NCI-H69 (cell line): Measurements from ENCODE around the gene ZSCAN25.
A peak's percentile ranks its signal among the peaks of the same experiment; 100 is the strongest.
"Not testable (repeated sequence)": the region's sequence is repeated elsewhere in the genome, so short reads cannot be mapped to it uniquely, and the experiment has no call there.

ENCODE experiments used
- DNase-seq: peaks from one replicate; lab custom pipeline; 2025; lab: John Stamatoyannopoulos, UW

ZSCAN25 gene

DNA sequence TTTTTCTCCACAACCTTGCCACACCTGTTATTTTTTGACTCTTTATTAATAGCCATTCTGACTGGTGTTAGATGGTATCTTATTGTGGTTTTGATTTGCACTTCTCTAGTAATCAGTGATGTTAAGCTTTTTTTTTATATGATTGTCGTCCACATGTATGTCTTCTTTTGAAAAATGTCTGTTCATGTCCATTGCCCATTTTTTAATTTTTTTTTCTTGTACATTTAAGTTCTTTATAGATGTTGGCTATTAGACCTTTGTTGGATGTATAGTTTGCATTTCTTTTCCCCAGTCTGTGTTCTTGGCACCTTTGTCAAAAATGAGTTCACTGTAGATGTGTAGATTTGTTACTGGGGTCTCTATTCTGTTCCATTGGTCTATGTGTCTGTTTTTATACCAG lies 28.8 kb downstream of the ZSCAN25 start:
- no peak for DNase-seq

- no peak for DNase-seq
Observed at GRCh38 chr7:99648843-99649242, 32.1 kb downstream of the ZSCAN25 start.

DNA sequence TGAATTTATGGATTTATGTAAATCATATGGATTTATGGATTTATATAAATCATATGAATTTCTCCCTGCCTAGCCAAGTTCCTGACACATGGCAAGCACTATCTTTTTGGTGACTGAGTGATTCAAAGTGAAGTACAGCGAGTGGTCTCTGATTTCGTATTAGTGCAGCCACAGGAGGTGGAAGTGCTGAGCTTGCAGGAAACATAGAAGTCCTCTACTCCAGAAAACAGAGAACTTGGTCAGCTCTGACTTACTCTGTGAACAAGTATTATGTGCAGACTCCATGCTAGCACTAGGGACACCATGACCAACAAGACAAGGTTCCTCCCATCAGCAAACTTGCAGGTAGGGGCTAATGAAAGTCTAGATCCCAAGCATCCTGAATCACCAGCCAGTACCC lies 34.5 kb downstream of the ZSCAN25 start:
- DNase-seq: no peak

GRCh38 chr7:99652671-99653070 lies 35.9 kb downstream of the ZSCAN25 start:
- DNase-seq: no peak

DNA sequence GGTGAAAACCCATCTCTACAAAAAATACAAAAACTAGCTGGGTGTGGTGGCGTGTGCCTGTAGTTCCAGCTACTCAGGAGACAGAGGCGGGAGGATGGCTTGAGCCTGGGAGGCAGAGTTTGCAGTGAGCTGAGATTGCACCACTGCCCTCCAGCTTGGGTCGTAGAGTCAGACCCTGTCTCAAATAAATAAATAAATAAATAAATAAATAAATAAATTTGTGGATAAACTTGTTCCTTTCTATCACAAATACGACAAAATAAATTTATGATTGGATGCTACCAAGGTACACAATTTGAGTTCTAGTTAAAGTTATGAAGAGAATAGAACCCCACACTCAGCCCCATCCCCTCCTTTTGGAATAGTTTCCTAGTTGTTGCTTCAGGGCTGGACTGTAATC lies 36.5 kb downstream of the ZSCAN25 start:
- not testable (repeated sequence) for DNase-seq

GRCh38 chr7:99653754-99654153 lies 37.0 kb downstream of the ZSCAN25 start:
- no peak for DNase-seq

DNA sequence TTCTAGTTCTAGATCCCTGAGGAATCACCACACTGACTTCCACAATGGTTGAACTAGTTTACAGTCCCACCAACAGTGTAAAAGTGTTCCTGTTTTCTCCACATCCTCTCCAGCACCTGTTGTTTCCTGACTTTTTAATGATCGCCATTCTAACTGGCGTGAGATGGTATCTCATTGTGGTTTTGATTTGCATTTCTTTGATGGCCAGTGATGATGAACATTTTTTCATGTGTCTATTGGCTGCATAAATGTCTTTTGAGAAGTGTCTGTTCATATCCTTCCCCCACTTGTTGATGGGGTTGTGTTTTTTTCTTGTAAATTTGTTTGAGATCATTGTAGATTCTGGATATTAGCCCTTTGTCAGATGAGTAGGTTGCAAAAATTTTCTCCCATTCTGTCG lies 37.9 kb downstream of the ZSCAN25 start:
- not testable (repeated sequence) for DNase-seq

GRCh38 chr7:99657879-99658278 lies 41.1 kb downstream of the ZSCAN25 start:
- DNase-seq: not testable (repeated sequence)

DNA sequence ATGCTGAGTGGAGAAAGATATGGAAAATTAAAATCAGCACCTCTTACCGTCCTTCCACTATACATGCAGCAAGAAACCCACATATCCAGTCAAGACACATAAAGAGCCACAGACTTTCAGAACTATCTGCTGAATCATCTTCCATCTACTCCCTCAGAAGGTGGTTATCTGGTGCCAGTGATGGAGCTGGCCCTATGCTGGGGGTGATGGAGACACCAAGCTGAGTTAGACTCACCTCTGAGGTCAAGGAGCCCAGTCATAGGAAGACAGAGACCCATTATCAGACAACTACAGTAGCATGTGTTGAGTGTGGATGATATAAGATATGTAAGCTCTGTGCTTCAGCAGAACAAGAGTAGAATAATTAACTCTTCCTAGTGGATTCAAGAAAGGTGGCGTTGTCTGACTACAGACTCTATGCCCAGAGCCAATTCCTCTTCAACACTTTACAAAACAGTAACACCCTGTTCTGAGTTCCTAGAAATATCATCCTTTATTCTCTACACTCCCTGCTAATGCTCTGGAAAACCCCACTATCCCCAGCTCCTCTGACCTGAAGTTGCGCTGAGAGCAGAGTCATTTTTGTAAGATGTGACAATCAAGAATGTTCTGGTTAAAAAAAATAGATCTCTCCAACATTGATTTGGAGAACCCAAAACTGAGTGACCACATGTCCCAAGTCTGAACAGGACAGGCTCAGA lies 48.7 kb downstream of the ZSCAN25 start:
- DNase-seq: no peak

DNA sequence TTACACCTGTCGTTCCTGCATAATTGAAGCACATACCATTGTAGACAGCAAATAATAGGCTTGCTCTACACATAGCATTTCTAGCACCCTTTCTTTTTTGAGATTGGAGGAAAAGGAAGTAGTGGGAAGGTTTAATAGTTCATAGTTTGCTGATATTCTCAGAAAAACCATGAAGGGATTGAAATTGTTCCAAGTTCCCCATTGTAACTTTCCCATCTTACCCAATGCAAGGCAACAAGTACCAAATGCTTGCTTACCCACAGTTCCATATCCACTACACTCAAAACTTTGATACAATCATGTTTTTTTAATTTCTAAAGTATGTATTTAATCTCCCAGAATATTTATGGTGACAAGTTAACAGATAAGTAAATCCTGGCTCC lies 49.3 kb downstream of the ZSCAN25 start:
- DNase-seq: no peak

DNA sequence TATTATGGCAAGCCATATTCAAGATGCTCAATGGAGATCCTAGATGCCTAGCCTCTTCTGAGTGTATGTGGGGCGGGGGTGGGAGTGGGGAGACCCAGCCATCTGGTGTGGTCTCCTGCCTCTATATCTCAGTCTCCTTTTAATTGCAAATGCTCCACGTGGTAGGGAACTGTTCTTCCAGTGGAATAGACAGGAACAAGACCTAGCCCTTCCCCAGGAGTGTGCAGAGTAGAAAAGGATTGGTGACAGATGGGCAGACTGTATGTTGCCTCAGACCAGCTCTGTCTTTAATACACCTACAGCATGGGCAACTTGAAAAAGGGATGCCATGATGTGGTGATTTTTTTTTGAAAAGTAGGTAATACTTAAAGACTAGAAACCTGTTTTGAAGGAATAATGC lies 50.4 kb downstream of the ZSCAN25 start:
- no peak for DNase-seq

GRCh38 chr7:99668541-99668940 lies 51.8 kb downstream of the ZSCAN25 start:
- no peak for DNase-seq

DNA sequence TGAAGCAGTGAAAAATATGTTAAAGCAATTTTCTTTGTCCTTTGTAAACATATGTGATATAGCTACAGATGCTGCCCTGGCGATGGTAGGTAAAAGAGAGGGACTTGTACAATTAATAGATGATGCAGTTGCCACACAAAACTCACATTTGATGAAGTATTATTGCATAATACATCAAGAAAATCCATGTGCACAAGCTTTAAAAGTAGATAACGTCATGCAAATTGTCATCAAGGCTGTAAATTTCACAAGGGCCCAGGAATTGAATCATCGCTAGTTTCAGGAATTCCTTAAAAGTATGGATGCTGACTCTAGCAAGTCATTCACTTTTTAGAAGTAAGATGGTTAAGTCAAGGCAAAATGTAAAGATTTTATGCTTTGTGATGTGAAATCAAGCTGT lies 53.0 kb downstream of the ZSCAN25 start:
- DNase-seq: no peak

- no peak for DNase-seq
Observed at GRCh38 chr7:99672573-99672972, 55.8 kb downstream of the ZSCAN25 start.

GRCh38 chr7:99674995-99675742 lies 58.4 kb downstream of the ZSCAN25 start:
- no peak for DNase-seq

- DNase-seq: no peak
Observed at GRCh38 chr7:99677013-99677647, 60.4 kb downstream of the ZSCAN25 start.

- DNase-seq: no peak
Observed at GRCh38 chr7:99677648-99678045, 60.9 kb downstream of the ZSCAN25 start.

DNA sequence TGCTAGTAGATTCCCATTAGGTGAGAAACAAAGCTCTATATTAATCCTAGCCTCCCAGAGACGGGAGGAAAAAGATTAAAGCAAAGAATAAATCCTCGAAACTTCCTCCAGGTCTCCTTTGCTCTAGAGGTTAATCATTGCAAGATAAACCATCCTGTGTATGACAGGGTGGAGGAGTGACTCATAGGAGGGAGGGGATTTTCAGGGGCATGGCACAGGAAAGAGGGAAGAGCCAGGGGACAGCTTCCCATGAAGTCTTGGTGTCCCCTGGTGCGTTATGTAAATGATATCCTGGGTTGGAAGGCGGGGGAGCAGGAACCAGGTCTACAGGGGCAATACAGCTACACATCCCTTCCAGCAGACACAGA lies 62.3 kb downstream of the ZSCAN25 start:
- peak; percentile 61 for DNase-seq

- peak; percentile 42 for DNase-seq
Observed at GRCh38 chr7:99679400-99680191, 62.9 kb downstream of the ZSCAN25 start, which contains the start of gene CYP3A5. CYP3A5 (minus strand) TSS chr7:99679996; CDS start chr7:99679896, 100 bp downstream.
